A549 (cell line): Measurements from ENCODE around the gene HNRNPUL1. TPM values are rescaled to one million over a fixed set of nuclear protein-coding genes. Genes with fewer than 3 reads are reported as not detected.
A peak's percentile ranks its signal among the peaks of the same experiment; 100 is the strongest.

ENCODE experiments used
- ATAC-seq, 2 experiments: fragments of 200-7000 bp in 1 of 2; fragments of >200 bp in 1 of 2; cut with Nextera tagmentation in 1 of 2; cut with Tn5 transposase in 1 of 2; 3 replicates each; pipeline versions ENCODE4 v1.8.0 to v1.9.1; 2018 to 2020; ENCODE audit warnings: mild to moderate bottlenecking in 1 of 2, moderate library complexity in 1 of 2
- CTCF ChIA-PET: fragments of 300-600 bp; sonication (Branson Sonifier 250); formaldehyde crosslinking; extraction: SDS; loops from one replicate; lab custom pipeline; 2021; ENCODE audit warnings: antibody characterized with exemption, inconsistent platforms; lab: Yijun Ruan, JAX
- POLR2A ChIA-PET: fragments of 350-600 bp; formaldehyde crosslinking; extraction: SDS; loops from one replicate; lab custom pipeline; 2021; ENCODE audit warnings: antibody characterized with exemption, inconsistent platforms; lab: Yijun Ruan, JAX
- DNase-seq, 2 experiments: peaks; one replicate each; pipeline versions ENCODE4 v3.0.0 to v3.0.0-alpha.2; 2011 to 2016; ENCODE audit warnings: low read depth in 1 of 2, low spot score in 1 of 2
- FAIRE-seq: peaks from 2 replicates; lab custom pipeline; 2011; peaks lifted over from hg19 to GRCh38; lab: Jason Lieb, UNC
- H3K27ac ChIP-seq, 2 experiments: fragments of >200 bp; sonication (Bioruptor Twin); formaldehyde crosslinking; 3 replicates each; pipeline ENCODE4 v1.5.1; 2016 to 2017
- H3K4me1 ChIP-seq: fragments of >200 bp; sonication (Bioruptor Twin); formaldehyde crosslinking; 3 replicates; pipeline ENCODE4 v1.6.1; 2016
- H3K4me2 ChIP-seq: fragments of >200 bp; sonication (Bioruptor Twin); formaldehyde crosslinking; 3 replicates; pipeline ENCODE4 v1.6.1; 2016
- H3K4me3 ChIP-seq: fragments of >200 bp; sonication (Bioruptor Twin); formaldehyde crosslinking; 3 replicates; pipeline ENCODE4 v1.5.1; 2016
- H3K9me3 ChIP-seq: fragments of >200 bp; sonication (Bioruptor Twin); formaldehyde crosslinking; 3 replicates; pipeline ENCODE4 v1.6.1; 2016
- ATOH8 ChIP-seq: fragments of 250-450 bp; sonication (Bioruptor Pico); IDR thresholded peaks from 2 replicates; pipeline ENCODE4 v1.5.0; 2020; ENCODE audit warnings: low read depth, mild to moderate bottlenecking, moderate library complexity
- BCL3 ChIP-seq: fragments of >200 bp; sonication (Bioruptor Twin); formaldehyde crosslinking; IDR thresholded peaks from 3 replicates; pipeline ENCODE4 v1.6.1; 2016
- CBX2 ChIP-seq: fragments of 200-600 bp; sonication (generic); IDR thresholded peaks from 2 replicates; pipeline ENCODE4 v1.6.1; 2016; ENCODE audit warnings: low read depth, mild to moderate bottlenecking, borderline replicate concordance
- CHD2 ChIP-seq: fragments of 150-350 bp; IDR thresholded peaks from 2 replicates; pipeline ENCODE4 v1.6.1; 2014; ENCODE audit warnings: low read length; ENCODE audit not compliant: partially characterized antibody
- CHD4 ChIP-seq: fragments of 200-600 bp; sonication (generic); IDR thresholded peaks from 2 replicates; pipeline ENCODE4 v1.6.1; 2016; ENCODE audit warnings: antibody characterized with exemption, mild to moderate bottlenecking, borderline replicate concordance
- E2F6 ChIP-seq: IDR thresholded peaks from 2 replicates; pipeline ENCODE4 v1.6.1; 2012; ENCODE audit warnings: low read depth, borderline replicate concordance
- EHMT2 ChIP-seq: fragments of 200-600 bp; sonication (generic); IDR thresholded peaks from 2 replicates; pipeline ENCODE4 v1.6.1; 2016; ENCODE audit warnings: antibody characterized with exemption, low read depth, mild to moderate bottlenecking, moderate library complexity
- FOSB ChIP-seq: fragments of 250-450 bp; sonication (Bioruptor Pico); IDR thresholded peaks from 2 replicates; pipeline ENCODE4 v1.5.0; 2020; ENCODE audit warnings: mild to moderate bottlenecking, moderate library complexity
- HDAC2 ChIP-seq: fragments of 200-600 bp; sonication (generic); IDR thresholded peaks from 2 replicates; pipeline ENCODE4 v1.6.1; 2016
- HEYL ChIP-seq: fragments of 250-450 bp; sonication (Bioruptor Pico); IDR thresholded peaks from 2 replicates; pipeline ENCODE4 v1.8.0; 2021; ENCODE audit warnings: mild to moderate bottlenecking, moderate library complexity
- HMGXB4 ChIP-seq: fragments of 250-450 bp; sonication (Bioruptor Pico); IDR thresholded peaks from 2 replicates; pipeline ENCODE4 v1.5.0; 2021; ENCODE audit warnings: mild to moderate bottlenecking, moderate library complexity, borderline replicate concordance
- HOXA7 ChIP-seq: fragments of 250-450 bp; sonication (Bioruptor Pico); IDR thresholded peaks from 2 replicates; pipeline ENCODE4 v1.5.0; 2020; ENCODE audit warnings: mild to moderate bottlenecking, moderate library complexity
- JUNB ChIP-seq: fragments of >200 bp; sonication (Bioruptor Twin); formaldehyde crosslinking; IDR thresholded peaks from 2 replicates; pipeline ENCODE4 v1.6.1; 2016
- KDM1A ChIP-seq: fragments of 200-600 bp; sonication (generic); IDR thresholded peaks from 2 replicates; pipeline ENCODE4 v1.6.1; 2016; ENCODE audit warnings: low read depth, mild to moderate bottlenecking
- MAFK ChIP-seq: fragments of 450-650 bp; IDR thresholded peaks from 2 replicates; pipeline ENCODE4 v1.6.1; 2014; ENCODE audit not compliant: partially characterized antibody
- MAX ChIP-seq: IDR thresholded peaks from 2 replicates; pipeline ENCODE4 v1.6.1; 2012
- MAZ ChIP-seq: fragments of 150-350 bp; IDR thresholded peaks from 2 replicates; pipeline ENCODE4 v1.6.1; 2014; ENCODE audit warnings: antibody characterized with exemption, low read depth, low read length, borderline replicate concordance
- REST ChIP-seq: fragments of 200-600 bp; sonication (generic); IDR thresholded peaks from 2 replicates; pipeline ENCODE4 v1.6.1; 2016; ENCODE audit warnings: antibody characterized with exemption, mild to moderate bottlenecking, moderate library complexity
- TP53 ChIP-seq: fragments of 250-450 bp; sonication (Bioruptor Pico); IDR thresholded peaks from 2 replicates; pipeline ENCODE4 v1.5.0; 2021; ENCODE audit warnings: mild to moderate bottlenecking, moderate library complexity
- WGBS: methylation state at CpG from one replicate; pipeline ENCODE4 v1.1.6; 2017; ENCODE audit errors: missing lambda C conversion rate; 5-methylcytosine and 5-hydroxymethylcytosine counted together
- polyA plus RNA-seq, 4 experiments: library from polyadenylated mRNA; depleted of rRNA in 3 of 4; stranded (reverse); fragments of >200 nt; fragmentation: RNase III in 1 of 4; extraction: RNeasy Plus Mini Kit Qiagen cat#74134 plus additional on column Dnase treatment in 1 of 4; gene quantifications; 2 replicates in 3 of 4; 3 replicates in 1 of 4; pipeline ENCODE4 v1.2.3, GENCODE V29; 2011 to 2017

The HNRNPUL1 gene
- polyA plus RNA-seq, 2 of the 4 experiments (the other 2 are of a cell fraction) = 89.5 to 278 TPM

- Histone ChIP-seq H3K27ac (peak overlapping the region; percentile 85 to 91), H3K9me3 (no peaks in the 10 kb centered on the region), H3K4me2 (peak overlapping the region; percentile 86), H3K4me1 (peaks cover 47% of the 10 kb centered on the region), H3K4me3 (peak overlapping the region; percentile 61)
- TF ChIP-seq EHMT2 (no peak), FOSB (CRISPR knock-in tag) (no peak), REST (no peak), CHD4 (0 out of 2 replicates have a peak, but pooled peaks have one; percentile 75), MAX (peak; percentile 9), JUNB (no peak), CHD2 (no peak), HDAC2 (peak; percentile 82), HOXA7 (CRISPR knock-in tag) (no peak), E2F6 (no peak), ATOH8 (CRISPR knock-in tag) (no peak), BCL3 (no peak), MAZ (no peak), CBX2 (no peak), TP53 (CRISPR knock-in tag) (no peak), KDM1A (peak; percentile 93), HEYL (CRISPR knock-in tag) (no peak), MAFK (no peak), HMGXB4 (CRISPR knock-in tag) (no peak)
- DNase-seq (no peak), ATAC-seq (no peak), FAIRE-seq (no peak)
- WGBS = 76% methylated on average over 7 of the region's 7 CpGs
- ChIA-PET POLR2A (interaction anchor here (0.5 to 3.1 kb wide), 5 partner anchors 9 to 113 kb away, joined by 3 to 54 read pairs (median 3); partner anchors contain the start of gene HNRNPUL1), CTCF (interaction anchor here (0.6 to 16.4 kb wide), 16 partner anchors 10 to 584 kb away, joined by 3 to 295 read pairs (median 4); partner anchors contain the start of genes CCDC97, CYP2S1 and HNRNPUL1)
These were observed 45.9 kb upstream of the HNRNPUL1 start for GRCh38 chr19:41218249-41218614.
